GM18508 (cell line): ENCODE data around the gene SNRPB.

Source experiments
- ATAC-seq: cut with Tn5 transposase; IDR thresholded peaks from one replicate; pipeline ENCODE4 v1.9.1; 2021; ENCODE audit warnings: moderate number of reproducible peaks; ENCODE audit not compliant: insufficient read depth, unreplicated experiment

SNRPB gene

DNA sequence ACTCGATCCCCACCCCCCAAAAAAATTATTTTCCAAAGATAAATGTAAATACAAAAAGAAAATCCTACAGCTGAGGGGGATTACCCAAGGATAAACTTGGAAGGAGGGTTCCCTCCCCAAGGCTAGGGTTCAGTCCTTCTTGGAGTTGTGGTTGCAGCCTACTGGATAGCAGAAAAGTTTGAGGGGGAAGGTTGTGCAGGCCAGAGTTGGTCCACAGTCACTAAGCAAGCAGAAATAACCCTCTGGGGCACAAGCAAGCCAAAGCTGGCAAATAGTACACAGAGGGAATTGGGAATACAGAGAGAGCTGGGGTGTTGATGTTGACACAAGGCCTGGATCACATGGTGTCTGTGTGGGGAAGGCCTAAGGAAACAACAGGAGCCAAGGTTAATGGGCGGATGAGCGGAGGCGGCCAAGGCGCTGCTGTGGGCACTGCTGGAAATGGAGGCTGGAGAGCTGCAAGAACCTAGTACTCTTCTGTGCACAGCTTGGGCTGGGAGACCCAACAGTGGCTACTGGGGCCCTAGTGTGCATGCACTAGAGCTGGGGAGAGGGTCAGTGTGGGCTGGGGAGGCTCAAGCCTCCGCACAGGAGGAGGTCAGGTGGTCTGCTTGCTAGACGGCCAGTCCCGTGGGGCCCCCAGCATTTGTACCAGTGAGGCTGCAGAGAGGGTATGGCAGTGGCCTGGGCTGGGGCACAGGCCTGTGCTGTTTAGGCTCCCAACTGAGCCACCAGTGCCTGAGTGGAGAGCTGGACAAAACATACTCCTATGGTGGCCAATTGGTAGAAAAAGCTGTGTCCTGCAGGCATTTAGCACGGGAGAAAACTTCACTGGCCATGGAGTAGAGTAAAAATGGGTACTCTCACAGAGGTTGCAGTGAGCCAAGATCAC is 5.5 kb upstream of the SNRPB start:
- ATAC-seq: no peak

GRCh38 chr20:2473516-2473915 is 2.9 kb upstream of the SNRPB start:
- ATAC-seq: no peak

DNA sequence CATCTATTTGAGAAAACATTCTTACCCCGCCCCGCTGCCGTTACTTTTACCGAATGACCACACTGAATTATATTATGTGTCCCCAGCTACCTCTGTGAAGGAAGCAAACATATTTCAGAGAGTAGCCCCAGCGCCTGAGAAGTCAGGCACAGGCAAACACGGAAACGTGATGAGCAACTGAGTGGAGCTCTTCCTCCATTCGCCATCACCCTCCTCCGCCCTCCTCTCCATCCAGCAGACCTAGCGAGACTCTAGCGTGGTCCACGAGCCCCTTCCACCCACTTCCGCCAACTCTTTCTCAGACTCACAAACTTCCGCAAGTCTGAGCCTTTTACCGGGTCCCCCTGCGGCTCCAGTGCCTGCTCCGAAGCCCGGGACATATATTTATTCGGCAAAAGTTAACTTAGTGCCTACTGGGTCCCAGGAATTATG is 582 bp downstream of the SNRPB start:
- peak; percentile 13 for ATAC-seq

GRCh38 chr20:2468581-2469407 is 1.8 kb downstream of the SNRPB start:
- ATAC-seq: no peak

- ATAC-seq: no peak
These were observed 3.2 kb downstream of the SNRPB start for GRCh38 chr20:2467412-2467811.

GRCh38 chr20:2465100-2465499 is 5.5 kb downstream of the SNRPB start:
- no peak for ATAC-seq

GRCh38 chr20:2463616-2464365 is 6.8 kb downstream of the SNRPB start:
- ATAC-seq: no peak

DNA sequence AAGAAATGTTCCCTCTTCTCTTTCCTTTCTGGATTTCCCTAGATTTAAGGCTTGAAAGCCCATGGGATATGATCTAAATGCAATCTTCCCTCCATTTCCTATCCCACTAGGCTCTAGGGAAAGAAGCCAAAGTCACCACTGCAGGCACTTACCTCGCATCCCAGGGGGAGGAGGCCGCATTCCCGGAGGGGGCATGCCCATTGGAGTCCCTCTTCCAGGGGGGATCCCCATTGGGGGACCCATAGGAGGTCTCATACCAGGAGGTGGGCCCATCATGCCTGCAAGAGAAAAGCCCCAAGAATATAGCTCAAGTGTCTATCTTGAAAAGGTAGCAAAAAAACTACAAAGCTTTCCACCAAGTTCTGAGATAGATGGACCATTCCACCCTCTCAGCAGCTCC is 8.1 kb downstream of the SNRPB start:
- no peak for ATAC-seq

DNA sequence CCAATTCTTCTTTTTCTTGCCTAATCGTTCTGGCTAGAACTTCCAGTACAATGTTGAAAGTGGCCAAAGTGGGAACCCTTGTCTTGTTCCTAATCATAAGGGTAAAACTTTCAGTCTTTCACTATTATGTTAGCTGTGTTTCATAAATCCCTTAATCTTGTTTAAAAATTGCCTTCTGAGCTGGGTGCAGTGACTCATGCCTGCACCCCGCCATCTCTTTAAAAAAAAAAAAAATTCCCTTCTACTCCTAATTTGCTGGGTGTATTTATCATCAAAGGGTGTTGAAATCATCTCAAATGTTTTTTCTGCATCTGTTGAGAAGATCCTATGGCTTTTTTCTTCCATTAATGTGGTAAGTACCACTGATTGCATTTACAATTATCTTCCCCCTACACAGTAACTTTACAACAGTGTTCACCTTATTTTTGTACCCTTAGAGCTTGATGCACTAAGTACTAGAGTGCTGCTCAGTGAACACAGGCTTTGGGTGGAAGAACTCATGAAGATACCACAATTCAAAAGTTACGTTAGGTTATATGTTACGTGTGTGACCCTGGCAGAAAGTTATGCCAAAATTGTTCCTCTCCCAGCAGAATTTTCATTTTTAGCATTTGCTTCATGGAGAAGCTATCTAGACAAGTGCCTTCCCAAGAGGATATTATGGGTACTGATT is 9.7 kb downstream of the SNRPB start:
- ATAC-seq: no peak

DNA sequence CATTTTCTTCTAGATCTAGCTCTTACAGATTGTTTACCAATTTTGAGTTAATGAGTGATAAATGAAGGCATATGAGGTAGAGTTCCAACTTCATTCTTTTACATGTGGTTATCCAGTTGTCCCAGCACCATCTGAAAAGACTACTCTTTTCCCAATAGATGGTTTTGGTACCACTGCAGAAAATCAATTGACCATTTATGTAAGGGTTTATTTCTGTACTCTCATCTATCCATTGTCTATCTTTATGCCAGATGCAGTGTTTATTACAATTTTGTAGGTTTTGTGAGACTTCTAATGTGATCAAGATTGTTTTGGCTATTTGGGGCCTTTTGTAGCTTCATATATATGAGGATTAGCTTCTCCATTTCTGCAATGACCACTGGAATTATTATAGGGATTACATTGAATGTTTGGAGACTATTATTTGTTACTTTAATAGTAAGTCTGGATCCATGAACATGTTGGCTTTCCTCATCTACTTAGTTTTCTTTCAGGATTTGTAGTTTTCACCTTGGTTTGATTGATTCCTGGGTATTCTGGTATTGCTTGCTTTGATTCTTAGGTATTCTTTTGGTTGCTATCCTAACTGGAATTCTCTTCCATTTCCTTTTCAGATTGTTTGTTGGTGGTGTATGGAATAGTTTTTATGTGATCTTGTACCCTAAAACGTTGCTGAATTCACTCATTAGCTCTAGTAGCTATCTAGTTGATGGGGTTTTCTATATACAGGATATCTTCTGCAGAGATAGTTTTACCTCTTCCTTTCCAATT is 10.4 kb downstream of the SNRPB start:
- no peak for ATAC-seq

- no peak for ATAC-seq
These were observed 11.6 kb downstream of the SNRPB start for GRCh38 chr20:2458919-2459499.

GRCh38 chr20:2455771-2456497 is 14.7 kb downstream of the SNRPB start:
- ATAC-seq: no peak

- no peak for ATAC-seq
These were observed 16.8 kb downstream of the SNRPB start for GRCh38 chr20:2453792-2454191.

DNA sequence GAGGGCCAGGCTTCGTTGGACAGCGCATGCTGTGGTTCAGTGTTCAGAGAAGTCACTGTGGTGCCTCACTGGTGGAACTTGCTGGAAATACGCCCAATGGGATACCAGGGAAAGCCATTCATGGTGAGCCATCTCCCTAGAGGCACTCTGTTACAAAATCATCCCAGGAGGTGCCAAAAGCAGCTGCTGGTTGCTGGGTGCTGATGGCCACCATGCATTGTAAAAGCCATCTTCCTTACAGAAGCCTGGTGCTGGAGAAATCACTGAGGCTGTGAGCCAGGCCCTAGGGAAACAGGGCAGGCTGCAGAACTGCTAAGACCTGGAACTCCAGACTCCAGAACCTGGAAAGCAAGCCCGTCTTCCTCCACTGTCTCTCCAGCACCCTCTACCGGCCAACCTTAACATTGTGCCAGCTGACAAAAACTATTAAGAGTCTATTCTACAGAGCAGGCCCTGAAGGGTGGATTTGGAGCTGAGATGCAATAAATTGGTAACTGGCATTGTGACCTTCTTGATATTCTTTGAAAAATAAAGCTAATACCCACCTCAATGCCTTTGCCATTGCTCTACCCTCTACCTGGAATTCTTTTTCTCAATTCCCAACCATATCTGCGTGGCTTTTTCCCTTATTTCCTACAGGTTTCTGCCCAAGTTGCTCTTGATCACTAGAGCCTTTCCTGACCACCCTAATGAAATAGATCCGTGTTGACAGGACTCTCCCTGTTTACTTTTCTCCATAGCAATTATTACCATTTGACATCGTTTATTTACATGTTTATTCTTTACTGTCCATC is 18.5 kb downstream of the SNRPB start:
- ATAC-seq: no peak

DNA sequence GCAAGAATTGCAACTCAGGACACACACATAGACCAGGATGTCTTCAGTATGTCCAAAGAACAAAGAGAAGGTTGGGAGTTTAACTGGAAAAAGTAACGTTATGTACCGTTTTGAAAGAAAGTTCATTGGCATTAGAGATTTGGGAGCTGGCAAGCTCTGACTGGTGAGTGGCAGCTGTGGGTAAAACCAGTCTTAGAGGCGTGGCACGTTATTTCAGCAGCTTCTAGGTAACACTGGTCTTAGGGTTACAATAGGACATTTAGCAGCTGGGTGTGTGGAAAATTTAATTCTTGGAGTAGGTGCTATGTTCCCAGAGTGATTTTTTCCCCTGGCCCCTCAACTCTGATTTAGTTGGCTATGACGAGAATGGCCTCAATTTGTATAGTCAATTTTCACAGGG is 19.2 kb downstream of the SNRPB start:
- ATAC-seq: no peak

DNA sequence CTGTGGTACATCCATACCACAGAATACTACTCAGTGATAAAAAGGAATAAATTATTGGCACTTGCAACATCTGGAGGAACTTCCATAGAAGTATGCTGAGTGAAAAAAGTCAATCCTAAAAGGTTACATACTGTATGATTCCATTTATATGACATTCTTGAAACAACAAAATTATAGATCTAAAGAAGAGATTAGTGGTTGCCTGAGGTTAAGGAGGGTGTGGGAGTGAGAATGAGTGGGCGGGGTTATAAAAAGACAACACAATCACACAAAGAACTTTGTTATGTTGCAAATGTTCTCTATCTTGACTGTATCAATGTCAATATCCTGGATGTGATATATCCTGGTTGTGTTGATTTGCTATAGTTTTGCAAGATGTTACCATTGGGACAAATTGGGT is 21.2 kb downstream of the SNRPB start:
- no peak for ATAC-seq

DNA sequence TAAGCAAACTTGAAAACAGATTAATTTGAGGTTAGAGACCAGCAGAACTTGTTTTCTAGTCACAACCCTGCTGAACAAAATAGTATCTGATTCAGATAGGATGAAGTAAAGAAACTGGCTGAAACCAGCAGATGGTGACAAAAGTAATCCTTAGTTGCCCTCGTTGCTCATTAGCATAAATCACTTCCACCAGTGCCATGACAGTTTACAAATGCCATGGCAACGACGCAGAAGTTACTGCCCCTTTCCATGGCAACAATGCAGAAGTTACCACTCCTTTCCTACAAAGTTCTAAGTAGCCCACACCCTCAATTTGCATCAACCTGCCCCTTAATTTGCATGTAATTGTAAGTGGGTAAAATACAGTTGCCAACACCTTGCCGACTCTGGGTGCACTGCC is 23.7 kb downstream of the SNRPB start:
- ATAC-seq: no peak

DNA sequence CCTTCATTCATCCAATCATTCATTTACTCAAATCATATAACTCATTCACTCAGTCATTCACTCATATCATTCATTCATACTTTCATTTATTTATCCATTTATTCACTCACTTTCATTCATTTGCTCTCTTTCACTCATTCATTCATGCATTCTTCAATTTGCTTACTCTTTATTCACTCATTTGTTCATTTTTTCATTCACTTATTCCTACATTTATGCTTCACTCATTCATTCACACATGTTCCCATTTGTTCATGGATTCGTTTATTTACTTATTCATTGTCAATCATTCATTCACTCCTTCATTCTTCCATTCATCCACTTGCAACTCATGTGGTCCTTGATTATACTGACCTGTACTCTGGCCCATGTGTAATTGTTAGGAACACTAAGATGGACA is 39.4 kb downstream of the SNRPB start:
- no peak for ATAC-seq
